Adrenal gland (tissue), 5 donors: Measurements from ENCODE around the gene PRSS50.

Source experiments
- POLR2A ChIP-seq, 2 donors: fragments of 450-650 bp; IDR thresholded peaks; one replicate each; pipeline ENCODE4 v1.6.1; 2017; ENCODE audit warnings: antibody characterized with exemption in 2 of 2, mild to moderate bottlenecking in 2 of 2, moderate library complexity in 1 of 2
- TF ChIP-seq, protein P1 (sequence below), 6 experiments: fragments of 450-650 bp in 4 of 6; fragments of 200-600 bp in 2 of 6; sonication (generic) in 1 of 6; IDR thresholded peaks; 1 replicate in 5 of 6; 2 replicates in 1 of 6; pipeline versions ENCODE4 v1.5.1 to v1.8.0; 2016 to 2021; ENCODE audit warnings: antibody characterized with exemption in 6 of 6, mild to moderate bottlenecking in 2 of 6, moderate library complexity in 1 of 6
- donor health status: DM: no; HTN: no; CAD: no.

GRCh38 chr3:46710671-46711295, 6.9 kb downstream of the PRSS50 start:
- no peak for TF ChIP-seq POLR2A (IDR thresholded peaks at IDR 0.05)
- TF ChIP-seq, protein P1, sequence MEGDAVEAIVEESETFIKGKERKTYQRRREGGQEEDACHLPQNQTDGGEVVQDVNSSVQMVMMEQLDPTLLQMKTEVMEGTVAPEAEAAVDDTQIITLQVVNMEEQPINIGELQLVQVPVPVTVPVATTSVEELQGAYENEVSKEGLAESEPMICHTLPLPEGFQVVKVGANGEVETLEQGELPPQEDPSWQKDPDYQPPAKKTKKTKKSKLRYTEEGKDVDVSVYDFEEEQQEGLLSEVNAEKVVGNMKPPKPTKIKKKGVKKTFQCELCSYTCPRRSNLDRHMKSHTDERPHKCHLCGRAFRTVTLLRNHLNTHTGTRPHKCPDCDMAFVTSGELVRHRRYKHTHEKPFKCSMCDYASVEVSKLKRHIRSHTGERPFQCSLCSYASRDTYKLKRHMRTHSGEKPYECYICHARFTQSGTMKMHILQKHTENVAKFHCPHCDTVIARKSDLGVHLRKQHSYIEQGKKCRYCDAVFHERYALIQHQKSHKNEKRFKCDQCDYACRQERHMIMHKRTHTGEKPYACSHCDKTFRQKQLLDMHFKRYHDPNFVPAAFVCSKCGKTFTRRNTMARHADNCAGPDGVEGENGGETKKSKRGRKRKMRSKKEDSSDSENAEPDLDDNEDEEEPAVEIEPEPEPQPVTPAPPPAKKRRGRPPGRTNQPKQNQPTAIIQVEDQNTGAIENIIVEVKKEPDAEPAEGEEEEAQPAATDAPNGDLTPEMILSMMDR (IDR thresholded peaks at IDR 0.05): no peak
